ENCODE measurements around the gene ZMYM3.

- TF ChIP-seq CTCF (conservative IDR thresholded peaks at IDR 0.05; ENCODE audit: low read depth, low read length) (no peak), RCOR1 (IDR thresholded peaks at IDR 0.05; ENCODE audit: insufficient replicate concordance, low read length) (no peak), RAD21 (IDR thresholded peaks at IDR 0.05; ENCODE audit: low read length) (no peak), BHLHE40 (IDR thresholded peaks at IDR 0.05; ENCODE audit: low read depth, low read length) (no peak), ELK1 (IDR thresholded peaks at IDR 0.05; ENCODE audit: borderline replicate concordance, low read depth, low read length) (no peak)
Observed at GRCh38 chrX:71222929-71223328, 31.0 kb downstream of the ZMYM3 start, which contains the start of gene GJB1.

Measured in IMR-90 (cell line).